Measurements from ENCODE around the gene CLECL1.
"Not testable (repeated sequence)": the region's sequence is repeated elsewhere in the genome, so short reads cannot be mapped to it uniquely, and the experiment has no call there.

CLECL1 gene

GRCh38 chr12:9704561-9704960 lies 28.3 kb downstream of the CLECL1 start:
- not testable (repeated sequence) for DNase-seq (ENCODE audit: low spot score); H3K4me2 ChIP-seq (ENCODE audit: insufficient read depth, low read length, poor library complexity, severe bottlenecking); H2BK12ac ChIP-seq (ENCODE audit: low read length); H3K4me3 ChIP-seq (ENCODE audit: low read length in 2 of 2); H2BK15ac ChIP-seq (ENCODE audit: low read length); H2BK120ac ChIP-seq (ENCODE audit: low read depth, low read length); H4K8ac ChIP-seq (ENCODE audit: low read depth, low read length); H3K9me3 ChIP-seq (replicated peaks in 1 of 2; ENCODE audit: control insufficient read depth in 2 of 2, insufficient read depth in 1 of 2, low read depth in 1 of 2, low read length in 2 of 2); H3K27me3 ChIP-seq (ENCODE audit: control insufficient read depth in 3 of 3, insufficient read depth in 3 of 3, low read depth in 1 of 3, low read length in 3 of 3); H2AFZ ChIP-seq (ENCODE audit: low read length); H3K36me3 ChIP-seq (replicated peaks in 1 of 2; ENCODE audit: control insufficient read depth in 2 of 2, insufficient read depth in 2 of 2, low read length in 2 of 2); H2AK5ac ChIP-seq (ENCODE audit: low read depth, low read length); H4K91ac ChIP-seq (ENCODE audit: low read depth, low read length, poor library complexity); H3K79me1 ChIP-seq (ENCODE audit: low read depth, low read length); H3K27ac ChIP-seq (replicated peaks; ENCODE audit: low read length); H2BK5ac ChIP-seq (ENCODE audit: low read length); H3K4me1 ChIP-seq (ENCODE audit: control insufficient read depth in 2 of 2, insufficient read depth in 1 of 2, low read depth in 1 of 2, low read length in 2 of 2); H3K4ac ChIP-seq (ENCODE audit: low read length); H3K14ac ChIP-seq (ENCODE audit: low read length); H3K18ac ChIP-seq (ENCODE audit: low read length); H3K9ac ChIP-seq (ENCODE audit: low read depth, low read length, poor library complexity); H3K23ac ChIP-seq (ENCODE audit: low read depth, low read length, poor library complexity)
- no CpG with 5 or more reads among the region's 5 CpGs for WGBS, 2 donors (ENCODE audit: extremely low coverage in 2 of 2, insufficient read length in 2 of 2, insufficient replicate concordance in 1 of 2)

GRCh38 chr12:9702255-9702654 lies 30.6 kb downstream of the CLECL1 start:
- no peaks in the 10 kb centered on the region for H3K4me1 ChIP-seq (ENCODE audit: control insufficient read depth in 2 of 2, insufficient read depth in 1 of 2, low read depth in 1 of 2, low read length in 2 of 2)
- H3K4me2 ChIP-seq (ENCODE audit: insufficient read depth, low read length, poor library complexity, severe bottlenecking): no peak overlapping the region
- no peak overlapping the region for H3K4ac ChIP-seq (ENCODE audit: low read length)
- H3K9ac ChIP-seq (ENCODE audit: low read depth, low read length, poor library complexity): no peak overlapping the region
- no peak overlapping the region for H2BK12ac ChIP-seq (ENCODE audit: low read length)
- no peaks in the 10 kb centered on the region for H3K9me3 ChIP-seq (replicated peaks in 1 of 2; ENCODE audit: control insufficient read depth in 2 of 2, insufficient read depth in 1 of 2, low read depth in 1 of 2, low read length in 2 of 2)
- H3K36me3 ChIP-seq (replicated peaks in 1 of 2; ENCODE audit: control insufficient read depth in 2 of 2, insufficient read depth in 2 of 2, low read length in 2 of 2): no peaks in the 10 kb centered on the region
- no peak overlapping the region for H4K8ac ChIP-seq (ENCODE audit: low read depth, low read length)
- H3K23ac ChIP-seq (ENCODE audit: low read depth, low read length, poor library complexity): no peak overlapping the region
- no peak overlapping the region for H2BK15ac ChIP-seq (ENCODE audit: low read length)
- H3K4me3 ChIP-seq (ENCODE audit: low read length in 2 of 2): no peak overlapping the region
- no peak overlapping the region for H2BK5ac ChIP-seq (ENCODE audit: low read length)
- no peak overlapping the region for H4K91ac ChIP-seq (ENCODE audit: low read depth, low read length, poor library complexity)
- H2AFZ ChIP-seq (ENCODE audit: low read length): no peak overlapping the region
- H3K18ac ChIP-seq (ENCODE audit: low read length): no peak overlapping the region
- no peaks in the 10 kb centered on the region for H3K27me3 ChIP-seq (ENCODE audit: control insufficient read depth in 3 of 3, insufficient read depth in 3 of 3, low read depth in 1 of 3, low read length in 3 of 3)
- no peaks in the 10 kb centered on the region for H3K79me1 ChIP-seq (ENCODE audit: low read depth, low read length)
- no peak for DNase-seq (ENCODE audit: low spot score)
- H3K27ac ChIP-seq (replicated peaks; ENCODE audit: low read length): no peak overlapping the region
- WGBS, 2 donors (ENCODE audit: extremely low coverage in 2 of 2, insufficient read length in 2 of 2, insufficient replicate concordance in 1 of 2): no CpG with 5 or more reads among the region's 3 CpGs
- no peak overlapping the region for H2AK5ac ChIP-seq (ENCODE audit: low read depth, low read length)
- H2BK120ac ChIP-seq (ENCODE audit: low read depth, low read length): no peak overlapping the region
- no peak overlapping the region for H3K14ac ChIP-seq (ENCODE audit: low read length)

- Histone ChIP-seq H3K36me3 (replicated peaks in 1 of 2; ENCODE audit: control insufficient read depth in 2 of 2, insufficient read depth in 2 of 2, low read length in 2 of 2) (peaks cover 0 to 2% of the 10 kb centered on the region in 2 donors), H3K18ac (ENCODE audit: low read length) (no peak overlapping the region), H3K9me3 (replicated peaks in 1 of 2; ENCODE audit: control insufficient read depth in 2 of 2, insufficient read depth in 1 of 2, low read depth in 1 of 2, low read length in 2 of 2) (peaks cover 0 to 3% of the 10 kb centered on the region in 2 donors), H2BK120ac (ENCODE audit: low read depth, low read length) (no peak overlapping the region), H3K27ac (replicated peaks; ENCODE audit: low read length) (no peak overlapping the region), H3K4me2 (ENCODE audit: insufficient read depth, low read length, poor library complexity, severe bottlenecking) (no peak overlapping the region), H2AK5ac (ENCODE audit: low read depth, low read length) (no peak overlapping the region), H2BK5ac (ENCODE audit: low read length) (no peak overlapping the region), H4K8ac (ENCODE audit: low read depth, low read length) (no peak overlapping the region), H3K14ac (ENCODE audit: low read length) (no peak overlapping the region), H4K91ac (ENCODE audit: low read depth, low read length, poor library complexity) (no peak overlapping the region), H3K4me1 (ENCODE audit: control insufficient read depth in 2 of 2, insufficient read depth in 1 of 2, low read depth in 1 of 2, low read length in 2 of 2) (no peaks in the 10 kb centered on the region), H3K23ac (ENCODE audit: low read depth, low read length, poor library complexity) (no peak overlapping the region), H3K27me3 (ENCODE audit: control insufficient read depth in 3 of 3, insufficient read depth in 3 of 3, low read depth in 1 of 3, low read length in 3 of 3) (no peaks in the 10 kb centered on the region), H3K4me3 (ENCODE audit: low read length in 2 of 2) (no peak overlapping the region), H2AFZ (ENCODE audit: low read length) (no peak overlapping the region), H2BK15ac (ENCODE audit: low read length) (no peak overlapping the region), H3K79me1 (ENCODE audit: low read depth, low read length) (no peaks in the 10 kb centered on the region), H3K4ac (ENCODE audit: low read length) (no peak overlapping the region), H2BK12ac (ENCODE audit: low read length) (no peak overlapping the region), H3K9ac (ENCODE audit: low read depth, low read length, poor library complexity) (no peak overlapping the region)
- DNase-seq (ENCODE audit: low spot score): no peak
- WGBS, 2 donors (ENCODE audit: extremely low coverage in 2 of 2, insufficient read length in 2 of 2, insufficient replicate concordance in 1 of 2): no CpG with 5 or more reads among the region's 1 CpG
Measured at GRCh38 chr12:9701380-9702154, 31.3 kb downstream of the CLECL1 start.

GRCh38 chr12:9700606-9700956 lies 32.3 kb downstream of the CLECL1 start:
- no peaks in the 10 kb centered on the region for H3K27me3 ChIP-seq (ENCODE audit: control insufficient read depth in 3 of 3, insufficient read depth in 3 of 3, low read depth in 1 of 3, low read length in 3 of 3)
- no CpG with 5 or more reads among the region's 2 CpGs for WGBS, 2 donors (ENCODE audit: extremely low coverage in 2 of 2, insufficient read length in 2 of 2, insufficient replicate concordance in 1 of 2)

More at GRCh38 chr12:9700606-9700956, 32.3 kb downstream of the CLECL1 start:
- Histone ChIP-seq H3K18ac (ENCODE audit: low read length) (no peak overlapping the region), H2BK5ac (ENCODE audit: low read length) (no peak overlapping the region), H3K79me1 (ENCODE audit: low read depth, low read length) (no peaks in the 10 kb centered on the region), H2BK120ac (ENCODE audit: low read depth, low read length) (no peak overlapping the region), H2AFZ (ENCODE audit: low read length) (no peak overlapping the region), H3K4me3 (ENCODE audit: low read length in 2 of 2) (no peak overlapping the region), H3K36me3 (replicated peaks in 1 of 2; ENCODE audit: control insufficient read depth in 2 of 2, insufficient read depth in 2 of 2, low read length in 2 of 2) (peaks cover 1 to 7% of the 10 kb centered on the region in 2 donors), H3K9me3 (replicated peaks in 1 of 2; ENCODE audit: control insufficient read depth in 2 of 2, insufficient read depth in 1 of 2, low read depth in 1 of 2, low read length in 2 of 2) (peaks cover 0 to 7% of the 10 kb centered on the region in 2 donors), H3K4me2 (ENCODE audit: insufficient read depth, low read length, poor library complexity, severe bottlenecking) (no peak overlapping the region), H3K4ac (ENCODE audit: low read length) (no peak overlapping the region), H2AK5ac (ENCODE audit: low read depth, low read length) (no peak overlapping the region), H3K9ac (ENCODE audit: low read depth, low read length, poor library complexity) (no peak overlapping the region), H2BK15ac (ENCODE audit: low read length) (no peak overlapping the region), H4K8ac (ENCODE audit: low read depth, low read length) (no peak overlapping the region), H3K23ac (ENCODE audit: low read depth, low read length, poor library complexity) (no peak overlapping the region), H2BK12ac (ENCODE audit: low read length) (no peak overlapping the region), H3K4me1 (ENCODE audit: control insufficient read depth in 2 of 2, insufficient read depth in 1 of 2, low read depth in 1 of 2, low read length in 2 of 2) (no peaks in the 10 kb centered on the region), H3K14ac (ENCODE audit: low read length) (no peak overlapping the region), H4K91ac (ENCODE audit: low read depth, low read length, poor library complexity) (no peak overlapping the region), H3K27ac (replicated peaks; ENCODE audit: low read length) (no peak overlapping the region)
- DNase-seq (ENCODE audit: low spot score): no peak

All from neuronal stem cell (in vitro differentiated cells).